Neural cell (in vitro differentiated cells): ENCODE measurements around the gene UMOD.

ENCODE experiments used
- CTCF ChIP-seq: fragments of 450-650 bp; IDR thresholded peaks from 2 replicates; pipeline ENCODE4 v1.5.1; 2014; ENCODE audit warnings: antibody characterized with exemption, mild to moderate bottlenecking, moderate library complexity; ENCODE audit not compliant: poor library complexity, severe bottlenecking
- EP300 ChIP-seq: fragments of 450-650 bp; conservative IDR thresholded peaks from 2 replicates; pipeline ENCODE4 v1.6.1; 2014; ENCODE audit warnings: antibody characterized with exemption, mild to moderate bottlenecking, moderate library complexity; ENCODE audit not compliant: poor library complexity, severe bottlenecking
- EZH2 ChIP-seq: fragments of 200-600, 300-800 bp; shearing (Covaris generic), sonication (generic); IDR thresholded peaks from 2 replicates; pipeline ENCODE4 v1.6.1; 2014; ENCODE audit warnings: antibody characterized with exemption, low read length, borderline replicate concordance, mild to moderate bottlenecking; ENCODE audit not compliant: insufficient read depth, poor library complexity, severe bottlenecking
- POLR2AphosphoS5 ChIP-seq: IDR thresholded peaks from 2 replicates; pipeline ENCODE4 v1.6.1; 2012
- SMC3 ChIP-seq: fragments of 450-650 bp; conservative IDR thresholded peaks from 2 replicates; pipeline ENCODE4 v1.6.1; 2014; ENCODE audit warnings: antibody characterized with exemption, mild to moderate bottlenecking, moderate library complexity; ENCODE audit not compliant: poor library complexity
- TAF1 ChIP-seq: IDR thresholded peaks from 2 replicates; pipeline ENCODE4 v1.6.1; 2012; ENCODE audit warnings: low read depth

DNA sequence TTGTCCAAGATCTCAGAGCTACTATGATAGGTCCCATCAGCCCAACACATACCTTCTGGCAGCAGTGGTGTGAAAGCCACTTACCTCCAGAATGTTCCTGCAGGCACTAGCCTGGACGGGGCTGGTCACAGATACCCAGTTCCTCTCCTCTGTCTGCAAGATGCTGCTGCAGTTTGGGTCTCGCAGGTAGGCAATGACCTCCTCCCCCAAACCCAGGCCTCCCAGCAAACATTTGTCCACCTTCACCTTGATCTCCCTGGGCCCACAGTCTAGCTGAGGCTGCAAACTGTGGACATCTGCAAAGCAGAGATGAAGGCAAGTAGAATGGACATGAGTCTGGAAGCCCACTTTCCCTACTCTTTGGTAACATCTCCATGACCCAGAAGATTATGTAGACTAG is 32.3 kb downstream of the UMOD start:
- TF ChIP-seq CTCF (no peak), EZH2 (no peak), SMC3 (no peak), EP300 (no peak), TAF1 (no peak), POLR2AphosphoS5 (no peak)
